Upper lobe of right lung (tissue), 1 donor: Measurements from ENCODE around the gene NPFFR1. TPM values are rescaled to one million over a fixed set of nuclear protein-coding genes. Genes with fewer than 3 reads are reported as not detected.

Experiments used
- ATAC-seq: fragments of 200-7000 bp; cut with Tn5 transposase; one replicate; pipeline ENCODE4 v1.9.1; 2020; ENCODE audit warnings: mild to moderate bottlenecking, moderate library complexity
- DNase-seq: peaks from one replicate; pipeline ENCODE4 v3.0.0-alpha.2; 2020
- H3K27ac ChIP-seq: fragments of 200-600 bp; one replicate; pipeline ENCODE4 v1.8.0; 2022
- H3K27me3 ChIP-seq: fragments of 200-600 bp; one replicate; pipeline ENCODE4 v1.8.0; 2022; ENCODE audit warnings: mild to moderate bottlenecking
- H3K36me3 ChIP-seq: fragments of 200-600 bp; one replicate; pipeline ENCODE4 v1.8.0; 2022
- H3K4me1 ChIP-seq: fragments of 200-600 bp; one replicate; pipeline ENCODE4 v1.8.0; 2022
- H3K4me3 ChIP-seq: fragments of 200-600 bp; one replicate; pipeline ENCODE4 v1.8.0; 2022; ENCODE audit warnings: mild to moderate bottlenecking
- H3K9me3 ChIP-seq: fragments of 200-600 bp; one replicate; pipeline ENCODE4 v1.8.0; 2022
- intact Hi-C: fragments of 100-400 bp; cut with DNase I; formaldehyde crosslinking; loops from one replicate; pipeline ENCODE4 v1.11.0; 2022
- total RNA-seq: library from RNA; stranded (reverse); fragmentation: NEBNext Ultra II Directional; extraction: Animal tissue kit (Norgen Biotek cat#: 25700); gene quantifications from one replicate; pipeline ENCODE4 v1.2.1, GENCODE V29; 2021
- TF ChIP-seq, protein P1 (sequence below): fragments of 200-600 bp; IDR thresholded peaks from one replicate; pipeline ENCODE4 v1.8.0; 2022; ENCODE audit warnings: antibody characterized with exemption
- donor health status: DM: no; HTN: yes; CAD: no; lungs with severe emphysema.

The NPFFR1 gene
- total RNA-seq, 1 donor from 2014 or later, result 1.1 TPM

DNA sequence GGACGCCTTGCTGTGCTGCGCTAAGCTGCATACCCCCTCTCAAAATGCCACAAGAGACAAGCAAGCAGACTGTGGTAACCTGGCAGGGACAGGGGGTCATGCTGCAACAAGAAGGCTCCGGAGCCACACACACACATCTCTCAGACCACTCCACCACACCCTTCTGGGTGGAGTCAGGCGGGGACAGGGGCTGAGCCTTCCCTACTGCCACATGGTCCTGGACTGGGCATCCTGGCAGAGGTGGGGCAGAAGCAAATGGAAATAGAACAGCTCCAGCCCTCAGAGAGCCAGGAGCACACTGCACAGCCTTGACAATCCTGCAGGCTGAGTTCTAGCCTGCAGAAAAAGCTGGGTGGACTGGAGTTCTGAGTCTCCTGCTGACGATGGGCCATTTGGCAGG, 28.4 kb upstream of the NPFFR1 start:
- Histone ChIP-seq H3K4me3 (no peak overlapping the region), H3K9me3 (no peaks in the 10 kb centered on the region), H3K36me3 (no peaks in the 10 kb centered on the region), H3K27ac (no peak overlapping the region), H3K4me1 (no peaks in the 10 kb centered on the region), H3K27me3 (no peaks in the 10 kb centered on the region)
- TF ChIP-seq, protein P1, sequence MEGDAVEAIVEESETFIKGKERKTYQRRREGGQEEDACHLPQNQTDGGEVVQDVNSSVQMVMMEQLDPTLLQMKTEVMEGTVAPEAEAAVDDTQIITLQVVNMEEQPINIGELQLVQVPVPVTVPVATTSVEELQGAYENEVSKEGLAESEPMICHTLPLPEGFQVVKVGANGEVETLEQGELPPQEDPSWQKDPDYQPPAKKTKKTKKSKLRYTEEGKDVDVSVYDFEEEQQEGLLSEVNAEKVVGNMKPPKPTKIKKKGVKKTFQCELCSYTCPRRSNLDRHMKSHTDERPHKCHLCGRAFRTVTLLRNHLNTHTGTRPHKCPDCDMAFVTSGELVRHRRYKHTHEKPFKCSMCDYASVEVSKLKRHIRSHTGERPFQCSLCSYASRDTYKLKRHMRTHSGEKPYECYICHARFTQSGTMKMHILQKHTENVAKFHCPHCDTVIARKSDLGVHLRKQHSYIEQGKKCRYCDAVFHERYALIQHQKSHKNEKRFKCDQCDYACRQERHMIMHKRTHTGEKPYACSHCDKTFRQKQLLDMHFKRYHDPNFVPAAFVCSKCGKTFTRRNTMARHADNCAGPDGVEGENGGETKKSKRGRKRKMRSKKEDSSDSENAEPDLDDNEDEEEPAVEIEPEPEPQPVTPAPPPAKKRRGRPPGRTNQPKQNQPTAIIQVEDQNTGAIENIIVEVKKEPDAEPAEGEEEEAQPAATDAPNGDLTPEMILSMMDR, result no peak
- DNase-seq (no peak), ATAC-seq (no peak)
- intact Hi-C loops, result no loop called here

DNA sequence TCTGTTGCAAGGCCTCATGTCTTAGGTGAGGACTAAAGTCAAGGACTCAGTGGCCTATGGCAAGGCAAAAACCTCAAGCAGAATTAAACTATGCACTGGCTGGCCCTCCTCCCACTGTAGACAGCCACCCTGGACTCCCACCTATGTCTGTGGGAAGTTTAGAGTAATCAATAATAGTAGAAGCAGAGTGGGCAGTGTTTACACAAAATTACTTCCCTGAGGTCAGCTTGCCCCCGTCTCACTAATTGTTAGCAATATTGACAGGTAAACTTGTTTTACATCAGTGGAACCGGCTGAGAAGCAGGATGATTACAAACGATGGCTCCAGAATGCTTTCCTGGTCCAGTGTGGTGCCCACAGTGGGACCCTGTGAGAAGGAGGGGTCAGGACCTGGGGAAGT, 27.9 kb upstream of the NPFFR1 start:
- H3K9me3 ChIP-seq, result no peaks in the 10 kb centered on the region
- intact Hi-C loops, result no loop called here
- TF ChIP-seq, protein P1, result no peak
- H3K27me3 ChIP-seq, result no peaks in the 10 kb centered on the region
- DNase-seq (no peak), ATAC-seq (no peak)
- no peaks in the 10 kb centered on the region for H3K4me1 ChIP-seq
- no peaks in the 10 kb centered on the region for H3K36me3 ChIP-seq
- H3K27ac ChIP-seq, result no peak overlapping the region
- H3K4me3 ChIP-seq, result no peak overlapping the region

DNA sequence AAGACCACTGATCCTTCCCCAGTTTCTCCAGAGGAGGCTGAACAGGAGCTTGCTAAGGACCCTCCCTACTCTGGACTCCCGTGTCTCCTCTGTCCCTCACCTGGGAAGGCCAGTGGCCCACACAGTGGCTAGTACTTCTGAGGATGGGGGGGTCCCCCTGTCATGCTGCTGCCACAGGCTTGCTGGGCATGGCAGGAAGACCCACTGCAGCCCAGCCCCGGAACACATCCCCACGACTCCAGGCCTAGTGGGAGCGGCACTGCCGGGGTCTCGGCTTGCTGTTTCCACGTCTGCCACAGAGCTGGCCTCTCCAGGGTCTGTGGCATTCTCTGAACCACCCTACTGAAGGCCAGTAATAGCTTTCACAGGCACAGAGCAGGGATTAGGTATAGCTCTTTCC, 25.9 kb upstream of the NPFFR1 start:
- DNase-seq (no peak), ATAC-seq (no peak)
- Histone ChIP-seq H3K27me3 (no peaks in the 10 kb centered on the region), H3K27ac (no peak overlapping the region), H3K4me3 (no peak overlapping the region), H3K36me3 (no peaks in the 10 kb centered on the region), H3K9me3 (no peaks in the 10 kb centered on the region), H3K4me1 (no peaks in the 10 kb centered on the region)
- TF ChIP-seq, protein P1, result no peak
- intact Hi-C loops, result no loop called here

DNA sequence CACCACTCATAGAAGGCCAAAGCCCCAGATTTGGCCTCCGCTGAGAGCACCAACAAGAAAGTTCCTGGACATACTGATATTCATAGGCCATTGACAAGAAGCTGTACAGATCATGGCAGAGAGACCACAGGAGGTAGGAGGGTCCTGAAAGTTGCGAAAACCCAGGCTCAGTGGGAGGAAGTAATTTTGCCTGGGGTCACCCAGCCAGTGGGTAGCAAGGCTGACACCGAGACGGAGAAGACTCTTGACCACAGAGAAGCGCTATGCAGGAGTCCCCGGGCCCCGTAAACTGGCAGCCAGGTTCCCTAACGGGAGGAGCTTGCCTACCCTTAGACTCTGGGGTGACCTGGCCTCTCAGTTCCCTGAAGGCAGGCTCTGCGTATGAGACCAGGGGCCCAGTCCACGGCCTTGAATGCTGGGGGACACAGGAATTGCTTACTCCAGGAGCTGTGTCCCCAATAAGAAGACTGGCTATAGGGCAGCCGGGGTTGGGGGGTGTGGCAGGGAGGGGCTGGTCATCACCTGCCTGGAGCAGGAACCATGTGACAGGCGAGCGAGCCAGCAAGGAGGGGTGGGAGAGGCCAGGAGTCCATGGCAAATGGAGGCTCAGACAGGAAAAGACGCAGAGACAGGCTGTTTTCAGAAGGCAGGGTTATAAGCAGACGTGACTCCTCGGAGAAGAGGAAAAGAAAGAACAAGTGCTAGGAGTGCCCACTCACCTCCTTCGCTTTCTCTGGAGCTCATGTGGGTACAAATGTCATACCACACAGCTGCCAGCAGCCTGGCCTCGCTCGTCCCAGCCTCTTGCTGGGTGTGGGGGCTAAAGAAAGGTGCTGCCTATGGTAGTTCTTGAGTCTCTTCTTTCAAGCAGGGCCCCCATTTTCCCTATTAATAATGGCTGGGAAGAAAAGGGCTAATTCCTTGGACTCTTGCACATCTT, 24.6 kb upstream of the NPFFR1 start:
- TF ChIP-seq, protein P1, result no peak
- intact Hi-C loops, result no loop called here
- Histone ChIP-seq H3K36me3 (no peaks in the 10 kb centered on the region), H3K27me3 (no peaks in the 10 kb centered on the region), H3K4me3 (no peak overlapping the region), H3K9me3 (no peaks in the 10 kb centered on the region), H3K27ac (no peak overlapping the region), H3K4me1 (no peaks in the 10 kb centered on the region)
- no peak for ATAC-seq
- DNase-seq, result no peak

DNA sequence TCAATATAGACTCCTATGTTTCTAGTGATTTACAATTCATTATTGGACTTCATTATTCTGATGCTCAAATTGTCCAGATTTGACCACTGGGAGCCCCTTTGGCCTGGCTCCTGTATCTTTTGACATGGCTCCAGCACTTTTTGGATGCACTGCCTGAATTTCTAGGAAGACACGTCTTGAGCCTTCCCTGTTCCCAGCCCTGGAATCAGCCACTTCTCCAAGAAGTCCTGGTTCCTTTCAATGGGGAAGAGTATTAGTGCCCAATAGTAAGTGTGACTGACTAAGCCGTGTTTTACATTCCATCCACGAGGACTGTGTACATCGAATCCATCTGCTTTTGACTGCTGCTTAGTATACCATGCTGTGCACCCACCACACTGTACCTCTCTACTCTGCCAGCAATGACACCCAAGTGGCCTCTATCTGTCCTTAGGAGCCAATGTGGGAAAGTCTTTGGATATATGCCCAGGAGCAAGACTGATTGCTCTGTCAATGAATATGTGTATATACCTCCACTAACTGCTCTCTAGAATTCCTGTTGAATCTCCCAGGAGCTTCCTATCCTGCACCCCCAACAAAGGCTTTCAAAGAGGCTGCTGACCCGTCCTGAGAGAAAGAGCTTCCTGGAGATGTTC, 23.2 kb upstream of the NPFFR1 start:
- Histone ChIP-seq H3K4me1 (peaks cover 2% of the 10 kb centered on the region), H3K4me3 (no peak overlapping the region), H3K27ac (no peak overlapping the region), H3K36me3 (no peaks in the 10 kb centered on the region), H3K9me3 (no peaks in the 10 kb centered on the region), H3K27me3 (no peaks in the 10 kb centered on the region)
- intact Hi-C loops, result no loop called here
- ATAC-seq (no peak), DNase-seq (no peak)
- TF ChIP-seq, protein P1, result no peak
